ENCODE results near the gene ACTRT2.

Gene ACTRT2

GRCh38 chr1:2984399-2985061 is 36.7 kb upstream of the ACTRT2 start:
- DNase-seq, result no peak

- DNase-seq, result no peak
These were observed 36.2 kb upstream of the ACTRT2 start for GRCh38 chr1:2985067-2985561.

GRCh38 chr1:2985694-2986548 is 35.3 kb upstream of the ACTRT2 start:
- no peak for DNase-seq

GRCh38 chr1:2986549-2987305 is 34.5 kb upstream of the ACTRT2 start:
- no peak for DNase-seq

GRCh38 chr1:2987773-2988172 is 33.5 kb upstream of the ACTRT2 start:
- DNase-seq, result no peak

GRCh38 chr1:2988256-2988655 is 33.0 kb upstream of the ACTRT2 start:
- DNase-seq, result no peak

- no peak for DNase-seq
These were observed 32.1 kb upstream of the ACTRT2 start for GRCh38 chr1:2989185-2989584.

- no peak for DNase-seq
These were observed 31.3 kb upstream of the ACTRT2 start for GRCh38 chr1:2989976-2990375.

GRCh38 chr1:2990376-2991115 is 30.7 kb upstream of the ACTRT2 start:
- DNase-seq, result no peak

- DNase-seq, result no peak
These were observed 29.3 kb upstream of the ACTRT2 start for GRCh38 chr1:2991753-2992495.

- no peak for DNase-seq
These were observed 22.7 kb upstream of the ACTRT2 start for GRCh38 chr1:2998503-2999100.

- no peak for DNase-seq
These were observed 22.1 kb upstream of the ACTRT2 start for GRCh38 chr1:2999138-2999537.

GRCh38 chr1:2999571-2999970 is 21.7 kb upstream of the ACTRT2 start:
- DNase-seq, result no peak

- DNase-seq, result no peak
These were observed 21.1 kb upstream of the ACTRT2 start for GRCh38 chr1:3000214-3000613.

GRCh38 chr1:3000671-3001470 is 20.4 kb upstream of the ACTRT2 start:
- DNase-seq, result no peak

GRCh38 chr1:3001471-3002348 is 19.6 kb upstream of the ACTRT2 start:
- DNase-seq, result no peak

- DNase-seq, result no peak
These were observed 18.8 kb upstream of the ACTRT2 start for GRCh38 chr1:3002349-3003038.

GRCh38 chr1:3003039-3003940 is 18.0 kb upstream of the ACTRT2 start:
- no peak for DNase-seq
